GM18868 (cell line): ENCODE results near the gene NFIA.

ENCODE experiments used
- ATAC-seq: cut with Tn5 transposase; IDR thresholded peaks from one replicate; pipeline ENCODE4 v1.9.1; 2021; ENCODE audit warnings: mild to moderate bottlenecking, moderate library complexity; ENCODE audit not compliant: unreplicated experiment

The NFIA gene

GRCh38 chr1:61174060-61174795 is 91.9 kb downstream of the NFIA start:
- no peak for ATAC-seq

GRCh38 chr1:61175976-61176375 is 93.6 kb downstream of the NFIA start:
- no peak for ATAC-seq

DNA sequence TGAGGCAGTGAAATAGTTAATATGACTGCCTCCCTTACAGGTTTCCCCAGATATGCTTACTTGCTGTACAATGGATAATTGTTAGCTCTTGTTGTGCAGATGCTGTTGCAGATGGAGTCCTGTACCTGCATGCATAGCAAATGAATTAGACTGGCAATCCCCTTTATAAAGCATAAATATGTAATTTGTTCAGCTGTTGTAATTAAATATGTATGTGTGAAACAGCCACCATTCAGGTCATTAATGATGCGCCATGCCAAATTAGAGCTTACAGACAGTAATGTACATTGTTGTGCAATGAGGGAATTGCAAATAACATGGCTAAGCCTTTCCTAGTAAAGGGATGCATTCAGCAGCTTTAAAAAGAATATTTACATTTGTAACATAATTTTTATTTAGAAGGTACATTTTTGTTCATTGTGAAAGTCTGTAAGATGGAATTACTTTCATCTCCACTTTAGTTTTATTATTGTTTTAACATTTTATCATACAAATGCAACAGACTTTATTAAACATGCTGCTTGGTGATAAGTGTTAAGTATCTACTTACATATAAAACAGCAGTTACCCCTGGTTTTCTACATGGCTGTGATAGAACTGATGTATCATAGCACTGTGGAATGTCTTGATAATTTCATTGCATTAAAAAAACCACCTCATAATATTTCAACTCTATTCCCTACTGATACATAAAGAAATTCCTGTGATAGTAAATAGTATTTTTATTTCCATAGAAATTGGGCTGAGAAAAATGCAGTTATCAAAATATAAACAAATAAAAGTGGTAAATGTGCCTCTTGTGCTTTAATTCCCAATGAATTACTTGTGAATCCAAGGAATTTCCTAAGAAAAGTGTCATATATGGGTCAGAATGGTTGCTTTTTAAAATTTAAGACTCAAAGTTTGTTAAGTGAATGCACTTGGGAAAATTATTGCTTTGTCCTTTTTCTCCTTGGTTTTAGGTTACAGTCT is 99.0 kb downstream of the NFIA start:
- no peak for ATAC-seq

GRCh38 chr1:61182049-61182448 is 99.7 kb downstream of the NFIA start:
- ATAC-seq, result no peak

DNA sequence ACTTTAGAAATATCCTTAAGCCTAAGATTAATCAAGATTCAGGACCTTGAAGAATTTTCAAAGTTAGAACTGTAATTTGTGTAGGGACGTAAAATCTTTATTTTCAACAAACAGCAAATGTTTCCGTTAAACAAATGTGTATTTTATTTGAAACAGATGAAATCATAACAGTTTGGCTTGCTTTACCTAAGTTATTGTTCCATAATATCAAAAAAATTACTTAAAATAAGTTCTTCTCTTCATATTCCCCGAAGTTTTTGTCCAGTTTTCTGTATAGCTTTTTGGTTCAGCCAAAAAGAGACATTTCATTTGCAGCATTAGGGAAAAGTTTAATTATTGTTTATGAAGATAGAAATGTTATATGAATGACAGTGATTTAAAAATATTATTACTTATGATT is 100.1 kb downstream of the NFIA start:
- no peak for ATAC-seq

GRCh38 chr1:61183471-61184039 is 101.2 kb downstream of the NFIA start:
- no peak for ATAC-seq

DNA sequence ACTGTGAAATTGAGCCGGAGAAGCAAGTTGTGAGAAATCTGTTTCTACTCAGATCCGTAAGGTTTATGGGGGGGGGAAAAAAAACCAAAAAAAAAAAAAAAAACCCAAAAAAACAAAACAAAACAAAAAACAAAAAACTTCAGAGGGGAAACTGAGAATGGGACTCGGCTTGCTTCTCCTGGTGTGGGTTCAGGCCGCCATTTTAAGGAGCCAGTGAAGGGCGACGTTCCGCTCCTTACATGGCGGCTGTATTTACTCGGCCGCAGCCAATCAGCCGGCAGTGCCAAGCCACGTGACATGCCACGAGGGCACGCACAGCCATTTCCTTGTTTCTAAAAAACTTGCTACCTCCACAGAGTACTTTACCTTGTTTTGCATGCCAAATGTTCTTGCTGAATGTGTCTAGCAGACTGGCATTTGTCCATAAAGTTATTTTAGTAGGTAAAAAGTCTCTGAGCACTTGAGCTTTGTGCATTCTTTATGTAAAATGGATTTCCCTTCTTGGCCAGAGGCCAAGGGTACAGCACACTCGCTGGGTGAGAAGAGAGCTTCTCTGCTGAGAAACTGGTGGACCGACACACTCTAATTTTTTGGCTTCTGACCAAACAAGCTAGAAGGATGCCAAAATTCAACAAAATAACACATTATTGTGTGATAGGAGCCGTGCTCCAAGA is 101.8 kb downstream of the NFIA start:
- no peak for ATAC-seq

GRCh38 chr1:61184714-61185106 is 102.3 kb downstream of the NFIA start:
- ATAC-seq, result no peak

GRCh38 chr1:61186753-61187152 is 104.4 kb downstream of the NFIA start:
- no peak for ATAC-seq

- no peak for ATAC-seq
Observed at GRCh38 chr1:61187352-61188086, 105.2 kb downstream of the NFIA start.

GRCh38 chr1:61190153-61190552 is 107.8 kb downstream of the NFIA start:
- ATAC-seq, result no peak

- no peak for ATAC-seq
Observed at GRCh38 chr1:61190618-61191432, 108.5 kb downstream of the NFIA start.

- ATAC-seq, result no peak
Observed at GRCh38 chr1:61191433-61191720, 109.0 kb downstream of the NFIA start.

GRCh38 chr1:61192663-61193330 is 110.4 kb downstream of the NFIA start:
- no peak for ATAC-seq

GRCh38 chr1:61193808-61194207 is 111.4 kb downstream of the NFIA start:
- no peak for ATAC-seq

DNA sequence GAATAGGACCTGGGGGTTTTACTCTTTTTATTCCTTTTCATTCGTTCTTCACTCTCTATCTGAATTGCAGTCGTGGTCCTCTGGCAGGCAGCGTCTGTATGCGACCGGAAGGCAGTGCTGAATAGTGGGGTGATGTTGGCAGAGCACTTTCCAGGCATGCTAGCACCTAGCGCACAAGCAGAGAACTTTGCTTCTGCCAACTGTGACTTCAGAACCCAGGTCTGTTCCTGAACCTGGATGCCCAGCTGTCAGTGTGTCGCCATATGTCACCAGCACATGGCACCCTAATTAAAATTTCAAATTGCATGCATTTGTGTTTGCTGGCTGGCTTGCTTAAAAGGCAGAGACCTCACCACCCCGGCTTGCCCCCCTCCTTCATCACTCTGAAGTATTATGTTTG is 116.2 kb downstream of the NFIA start:
- ATAC-seq, result no peak

GRCh38 chr1:61201035-61201434 is 118.7 kb downstream of the NFIA start:
- ATAC-seq, result no peak

DNA sequence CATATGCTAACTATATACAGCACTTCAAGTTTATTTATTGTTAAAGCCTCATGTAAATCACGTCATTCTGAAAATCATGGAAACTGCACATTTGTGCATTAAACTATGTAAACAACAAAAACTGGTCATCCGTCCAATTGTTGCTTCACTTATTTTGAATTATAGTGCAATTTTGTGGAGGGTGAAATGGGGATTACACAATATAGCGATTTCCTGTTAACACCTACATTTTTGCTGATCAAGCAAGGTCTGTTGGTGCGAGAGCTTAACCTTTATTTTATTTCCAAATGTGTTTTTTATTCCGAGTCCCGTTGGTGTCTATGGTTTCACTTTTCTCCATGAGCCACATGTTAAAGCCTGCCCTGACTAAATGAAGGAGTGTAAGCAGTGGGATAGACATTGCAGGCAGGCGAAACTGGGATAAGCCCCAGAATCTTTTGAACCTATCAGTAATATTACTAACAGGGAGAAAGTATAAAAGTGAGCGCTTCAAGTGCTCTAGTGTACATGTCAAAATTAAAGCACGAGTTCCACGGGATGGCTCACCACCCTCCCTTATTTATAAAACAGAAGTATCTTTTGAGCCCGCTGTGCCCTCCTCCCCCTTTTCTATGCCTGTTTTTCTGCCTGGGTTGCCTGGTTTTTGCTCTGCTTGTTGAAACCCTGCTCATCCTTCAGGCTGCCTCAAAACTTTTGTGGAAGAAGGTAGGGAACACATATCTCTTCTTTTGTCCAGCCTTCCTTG is 120.7 kb downstream of the NFIA start:
- ATAC-seq, result no peak

- no peak for ATAC-seq
Observed at GRCh38 chr1:61204528-61204927, 122.2 kb downstream of the NFIA start.
